ENCODE measurements around the gene PTH2. TPM values are rescaled to one million over a fixed set of nuclear protein-coding genes. Genes with fewer than 3 reads are reported as not detected.

Gene PTH2
- not detected in 2 replicates for total RNA-seq
- not detected in 2 replicates for polyA plus RNA-seq
- not detected in 2 replicates for polyA plus RNA-seq (2012)
- not detected in 2 replicates for polyA minus RNA-seq (ENCODE audit: low replicate concordance)

GRCh38 chr19:49423071-49423984 is at the start of gene PTH2:
Gene PTH2, minus strand, starts transcription at chr19:49423441. Its CDS starts 102 bp downstream, at chr19:49423339.
- H2AFZ ChIP-seq (ENCODE audit: low read length) = no peak within 1 kb of the TSS

GRCh38 chr19:49472936-49473335 is 49.7 kb upstream of the PTH2 start:
- no peak overlapping the region for H3K4me3 ChIP-seq (replicated peaks in 1 of 4; ENCODE audit: control extremely low read depth in 1 of 4, insufficient read depth in 1 of 4, low read depth in 3 of 4, low read length in 4 of 4)
- H3K36me3 ChIP-seq (ENCODE audit: control insufficient read depth, insufficient read depth, low read length) = no peaks in the 10 kb centered on the region
- no peak for TF ChIP-seq EZH2 (IDR thresholded peaks at IDR 0.05; ENCODE audit: low read length, missing control alignments)
- TF ChIP-seq CTCF (conservative IDR thresholded peaks at IDR 0.05 in 1 of 2, IDR thresholded peaks at IDR 0.05 in 1 of 2; ENCODE audit: low read depth in 1 of 2, low read length in 2 of 2) = no peak
- H3K27ac ChIP-seq (ENCODE audit: insufficient read depth, low read length) = no peak overlapping the region
- H3K9ac ChIP-seq (ENCODE audit: insufficient read depth, low read length) = no peak overlapping the region
- no peaks in the 10 kb centered on the region for H3K4me1 ChIP-seq (ENCODE audit: control insufficient read depth, extremely low read depth, insufficient read depth, low read length)
- H3K79me2 ChIP-seq (ENCODE audit: control insufficient read depth, insufficient read depth, low read length) = no peaks in the 10 kb centered on the region
- H4K20me1 ChIP-seq (ENCODE audit: control insufficient read depth, extremely low read depth, insufficient read depth, low read length) = no peaks in the 10 kb centered on the region
- H2AFZ ChIP-seq (ENCODE audit: low read length) = peak overlapping the region; percentile 45
- H3K9me3 ChIP-seq (ENCODE audit: control insufficient read depth, insufficient read depth, low read depth, low read length) = no peaks in the 10 kb centered on the region
- DNase-seq (ENCODE audit: low read depth in 2 of 2) = no peak
- no peak overlapping the region for H3K4me2 ChIP-seq (ENCODE audit: extremely low read depth, insufficient read depth, low read length)
- H3K27me3 ChIP-seq (ENCODE audit: control insufficient read depth, insufficient read depth, low read length) = no peaks in the 10 kb centered on the region

More at GRCh38 chr19:49423071-49423984, at the start of gene PTH2:
- Histone ChIP-seq H3K4me2 (ENCODE audit: extremely low read depth, insufficient read depth, low read length) (no peak within 1 kb of the TSS), H3K9ac (ENCODE audit: insufficient read depth, low read length) (no peak within 1 kb of the TSS), H3K27me3 (ENCODE audit: control insufficient read depth, insufficient read depth, low read length) (peaks cover 84% of the 10 kb centered on the region), H3K79me2 (ENCODE audit: control insufficient read depth, insufficient read depth, low read length) (no peaks in the 10 kb centered on the region), H3K27ac (ENCODE audit: insufficient read depth, low read length) (no peak within 1 kb of the TSS), H3K9me3 (ENCODE audit: control insufficient read depth, insufficient read depth, low read depth, low read length) (no peaks in the 10 kb centered on the region), H4K20me1 (ENCODE audit: control insufficient read depth, extremely low read depth, insufficient read depth, low read length) (no peaks in the 10 kb centered on the region), H3K36me3 (ENCODE audit: control insufficient read depth, insufficient read depth, low read length) (no peaks in the 10 kb centered on the region), H3K4me3 (replicated peaks in 1 of 4; ENCODE audit: control extremely low read depth in 1 of 4, insufficient read depth in 1 of 4, low read depth in 3 of 4, low read length in 4 of 4) (no peak within 1 kb of the TSS), H3K4me1 (ENCODE audit: control insufficient read depth, extremely low read depth, insufficient read depth, low read length) (no peaks in the 10 kb centered on the region)
- DNase-seq (ENCODE audit: low read depth in 2 of 2) = no peak
- TF ChIP-seq CTCF (conservative IDR thresholded peaks at IDR 0.05 in 1 of 2, IDR thresholded peaks at IDR 0.05 in 1 of 2; ENCODE audit: low read depth in 1 of 2, low read length in 2 of 2) (no peak), EZH2 (IDR thresholded peaks at IDR 0.05; ENCODE audit: low read length, missing control alignments) (peak; percentile 44)

GRCh38 chr19:49470615-49470978 is 47.4 kb upstream of the PTH2 start:
- Histone ChIP-seq H3K9ac (ENCODE audit: insufficient read depth, low read length) (no peak overlapping the region), H4K20me1 (ENCODE audit: control insufficient read depth, extremely low read depth, insufficient read depth, low read length) (no peaks in the 10 kb centered on the region), H3K36me3 (ENCODE audit: control insufficient read depth, insufficient read depth, low read length) (no peaks in the 10 kb centered on the region), H2AFZ (ENCODE audit: low read length) (no peak overlapping the region), H3K27ac (ENCODE audit: insufficient read depth, low read length) (no peak overlapping the region), H3K9me3 (ENCODE audit: control insufficient read depth, insufficient read depth, low read depth, low read length) (no peaks in the 10 kb centered on the region), H3K4me1 (ENCODE audit: control insufficient read depth, extremely low read depth, insufficient read depth, low read length) (no peaks in the 10 kb centered on the region), H3K4me2 (ENCODE audit: extremely low read depth, insufficient read depth, low read length) (no peak overlapping the region), H3K79me2 (ENCODE audit: control insufficient read depth, insufficient read depth, low read length) (no peaks in the 10 kb centered on the region), H3K27me3 (ENCODE audit: control insufficient read depth, insufficient read depth, low read length) (no peaks in the 10 kb centered on the region), H3K4me3 (replicated peaks in 1 of 4; ENCODE audit: control extremely low read depth in 1 of 4, insufficient read depth in 1 of 4, low read depth in 3 of 4, low read length in 4 of 4) (no peak overlapping the region)
- DNase-seq (ENCODE audit: low read depth in 2 of 2) = no peak
- TF ChIP-seq EZH2 (IDR thresholded peaks at IDR 0.05; ENCODE audit: low read length, missing control alignments) = no peak
- no peak for TF ChIP-seq CTCF (conservative IDR thresholded peaks at IDR 0.05 in 1 of 2, IDR thresholded peaks at IDR 0.05 in 1 of 2; ENCODE audit: low read depth in 1 of 2, low read length in 2 of 2)
